ENCODE measurements around the gene HCST. TPM values are rescaled to one million over a fixed set of nuclear protein-coding genes. Genes with fewer than 3 reads are reported as not detected.
"Not testable (repeated sequence)": the region's sequence is repeated elsewhere in the genome, so short reads cannot be mapped to it uniquely, and the experiment has no call there.

The HCST gene
- total RNA-seq, 1 experiment from 2014 or later: not detected

DNA sequence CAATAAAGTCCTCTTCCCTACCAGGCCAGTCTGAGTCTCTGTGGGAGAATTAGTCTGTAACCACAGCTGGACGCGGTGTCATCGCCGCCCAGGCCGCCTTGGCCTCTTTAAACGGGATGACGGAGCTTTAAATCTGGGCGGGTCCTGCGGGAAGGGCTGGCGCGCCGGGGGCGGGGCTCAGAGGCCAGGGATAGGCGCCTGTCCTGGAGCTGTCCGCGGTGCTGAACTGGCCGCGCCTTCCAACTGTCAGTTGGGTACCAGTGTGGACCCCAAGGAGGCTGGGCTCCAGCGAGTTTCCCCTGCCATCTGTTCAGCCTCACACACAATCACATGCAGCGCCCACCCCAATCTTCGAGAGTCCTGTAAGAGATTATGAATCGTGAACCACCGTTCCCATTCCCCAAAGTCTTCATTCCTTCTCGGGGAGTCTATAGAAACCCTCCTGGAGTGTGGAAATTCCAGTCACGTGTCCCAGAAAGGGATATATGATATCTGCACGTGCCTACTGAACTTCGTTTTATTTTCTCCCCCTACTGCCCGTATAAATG lies 22.5 kb upstream of the HCST start:
- peak; percentile 90 for DNase-seq (ENCODE audit: low spot score)

- peak; percentile 64 for DNase-seq (ENCODE audit: low spot score)
Measured at GRCh38 chr19:35882114-35882832, 20.1 kb upstream of the HCST start.

DNA sequence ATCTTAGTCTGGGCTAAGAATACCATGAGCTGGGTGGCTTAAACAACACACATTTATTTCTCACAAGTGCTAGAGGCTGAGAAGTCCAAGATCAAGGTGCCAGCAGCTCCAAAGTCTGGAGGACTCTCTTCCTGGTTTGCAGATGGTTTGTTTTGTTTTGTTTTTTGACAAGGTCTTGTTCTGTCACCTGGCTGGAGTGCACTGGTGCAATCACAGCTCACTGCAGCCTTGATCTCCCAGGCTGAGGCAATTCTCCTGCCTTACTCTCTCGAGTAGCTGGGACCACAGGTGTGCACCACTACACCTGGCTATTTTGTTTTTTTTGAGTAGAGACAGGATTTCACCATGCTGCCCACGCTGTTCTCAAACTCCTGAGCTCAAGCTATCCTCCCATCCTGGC lies 18.4 kb upstream of the HCST start:
- no peak for DNase-seq (ENCODE audit: low spot score)

- DNase-seq (ENCODE audit: low spot score): no peak
Measured at GRCh38 chr19:35885225-35885738, 17.0 kb upstream of the HCST start.

DNA sequence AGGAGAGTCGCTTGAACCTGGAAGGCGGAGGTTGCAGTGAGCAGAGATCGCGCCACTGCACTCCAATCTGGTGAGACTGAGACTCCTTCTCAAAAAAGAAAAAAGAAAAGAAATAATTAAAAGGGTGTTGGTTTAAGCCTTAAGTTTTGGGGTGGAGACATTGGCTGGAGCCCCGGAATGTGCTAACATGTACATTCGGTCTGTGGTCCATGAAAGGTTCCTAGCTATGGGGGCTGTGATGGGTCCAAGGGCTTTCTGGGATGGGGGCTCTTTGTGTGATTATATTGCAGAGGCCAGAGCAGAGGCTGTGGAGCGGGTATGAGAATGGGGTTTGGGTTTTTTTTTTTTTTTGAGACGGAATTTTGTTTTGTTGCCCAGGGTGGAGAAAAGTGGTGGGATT lies 16.4 kb upstream of the HCST start:
- no peak for DNase-seq (ENCODE audit: low spot score)

DNA sequence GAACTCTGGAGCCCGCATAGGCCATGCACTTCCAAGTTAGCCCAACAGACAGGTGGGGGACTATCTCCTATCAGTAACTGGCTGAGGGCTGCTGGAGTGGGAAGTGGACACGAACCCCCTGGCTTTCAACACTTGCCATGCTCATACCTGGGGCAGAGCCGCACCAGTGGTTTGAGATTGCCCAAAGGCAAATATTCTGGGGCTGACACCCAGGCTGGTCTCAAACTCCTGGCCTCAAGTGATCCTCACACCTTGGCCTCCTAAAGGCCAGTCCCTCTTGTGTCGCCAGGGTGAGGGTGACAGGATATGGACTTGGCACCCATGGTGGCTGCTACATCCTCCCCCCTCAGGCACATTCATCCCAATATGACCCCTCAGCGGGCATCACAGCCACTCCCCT lies 15.1 kb upstream of the HCST start:
- DNase-seq (ENCODE audit: low spot score): no peak

DNA sequence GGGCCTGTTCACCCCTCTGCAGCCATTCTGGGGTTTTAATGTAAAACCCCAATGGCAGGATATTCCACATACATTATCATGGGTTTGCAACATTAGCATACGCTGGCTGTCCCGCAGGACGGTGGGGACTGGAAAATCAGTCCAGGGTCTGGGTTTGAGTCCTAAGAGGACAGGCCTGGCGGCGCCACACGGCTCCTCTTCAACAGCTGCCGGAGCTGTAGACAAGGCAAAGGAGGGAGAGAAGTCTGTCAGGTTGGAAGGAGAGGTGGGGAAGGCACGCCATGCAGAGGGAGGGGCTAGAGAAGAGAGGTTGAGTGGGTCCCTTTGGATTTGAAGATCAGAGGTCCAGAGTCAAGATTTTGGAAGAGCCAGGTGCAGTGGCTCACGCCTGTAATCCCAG lies 13.9 kb upstream of the HCST start:
- DNase-seq (ENCODE audit: low spot score): no peak

GRCh38 chr19:35889370-35890112 lies 12.8 kb upstream of the HCST start:
- no peak for DNase-seq (ENCODE audit: low spot score)

DNA sequence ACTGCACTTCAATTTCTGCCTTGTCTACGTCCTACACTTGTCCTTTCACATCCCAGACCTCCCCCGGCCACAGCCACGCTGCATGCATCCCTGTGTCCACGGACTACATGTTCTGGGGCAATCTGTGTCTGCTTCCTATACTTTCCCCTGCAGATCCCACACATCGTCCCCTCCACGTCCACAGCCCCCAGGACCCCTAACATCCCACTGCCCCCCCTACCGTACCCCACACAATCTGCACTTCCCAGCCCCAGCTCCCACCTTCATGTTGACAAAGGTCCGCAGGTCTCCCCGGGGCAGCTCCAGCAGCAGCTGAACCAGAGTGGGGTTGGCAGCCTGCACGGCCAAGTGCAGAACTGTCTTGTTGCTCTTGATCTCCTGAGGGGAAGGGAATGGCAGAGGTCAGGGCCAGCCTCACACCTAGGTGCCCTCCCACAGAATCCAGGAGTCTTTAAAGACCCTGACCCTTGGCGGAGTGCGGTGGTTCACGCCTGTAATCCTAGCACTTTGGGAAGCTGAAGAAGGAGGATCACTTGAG lies 12.1 kb upstream of the HCST start:
- DNase-seq (ENCODE audit: low spot score): no peak

DNA sequence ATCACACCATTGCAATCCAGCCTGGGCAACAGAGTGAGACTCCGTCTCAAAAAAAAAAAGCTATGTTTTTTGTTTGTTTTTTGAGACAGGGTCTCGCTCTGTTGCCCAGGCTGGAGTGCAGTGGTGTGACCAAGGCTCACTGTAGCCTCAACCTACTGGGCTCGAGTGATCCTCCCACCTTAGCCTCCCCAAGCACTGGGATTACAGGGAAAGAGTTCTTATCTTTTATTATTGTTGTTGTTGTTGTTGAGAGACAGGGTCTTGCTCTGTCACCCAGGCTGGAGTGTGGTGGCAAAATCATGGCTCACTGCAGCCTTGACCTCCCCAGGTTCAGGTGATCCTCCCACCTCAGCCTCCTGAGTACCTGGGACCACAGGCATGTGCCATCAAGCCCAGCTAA lies 10.5 kb upstream of the HCST start:
- not testable (repeated sequence) for DNase-seq (ENCODE audit: low spot score)

- DNase-seq (ENCODE audit: low spot score): no peak
Measured at GRCh38 chr19:35894342-35894741, 8.0 kb upstream of the HCST start.

GRCh38 chr19:35895911-35896642 lies 6.3 kb upstream of the HCST start:
- DNase-seq (ENCODE audit: low spot score): no peak

GRCh38 chr19:35896643-35897040 lies 5.7 kb upstream of the HCST start:
- no peak for DNase-seq (ENCODE audit: low spot score)

DNA sequence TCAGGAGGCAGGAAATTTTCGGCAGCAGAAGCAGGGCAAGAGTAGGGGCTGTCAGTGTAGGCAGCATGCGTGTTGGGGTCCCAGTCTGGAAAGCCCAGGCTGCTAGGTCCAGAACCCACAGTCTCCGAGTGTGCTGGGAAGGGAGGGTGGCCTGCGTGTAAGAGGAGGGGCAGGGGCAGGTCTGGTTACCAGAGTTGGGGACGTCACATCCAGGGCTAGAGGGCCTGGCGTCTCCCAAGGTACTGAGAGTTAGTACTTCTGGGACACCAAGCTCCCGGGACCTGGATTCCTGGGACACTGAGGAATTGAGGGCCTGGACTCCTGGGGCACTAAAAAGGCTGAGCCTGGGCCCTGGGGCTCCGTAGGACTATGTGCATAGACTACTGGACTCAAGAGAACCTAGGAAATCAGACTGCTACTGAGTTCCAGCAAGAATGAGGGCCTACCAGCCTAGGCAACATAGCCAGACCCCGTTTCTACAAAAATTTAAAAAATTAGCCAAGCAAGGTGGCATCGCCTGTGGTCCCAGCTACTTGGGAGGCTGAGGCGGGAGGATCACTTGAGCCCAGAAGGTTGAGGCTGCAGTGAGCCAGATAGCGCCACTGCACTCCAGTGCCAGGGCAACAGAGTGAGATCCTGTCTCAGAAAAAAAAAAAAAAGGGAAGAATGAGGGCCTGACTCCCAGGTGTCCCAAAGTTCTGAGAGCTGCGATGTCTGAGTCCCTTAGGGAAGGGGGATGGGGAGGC lies 4.5 kb upstream of the HCST start:
- DNase-seq (ENCODE audit: low spot score): no peak

DNA sequence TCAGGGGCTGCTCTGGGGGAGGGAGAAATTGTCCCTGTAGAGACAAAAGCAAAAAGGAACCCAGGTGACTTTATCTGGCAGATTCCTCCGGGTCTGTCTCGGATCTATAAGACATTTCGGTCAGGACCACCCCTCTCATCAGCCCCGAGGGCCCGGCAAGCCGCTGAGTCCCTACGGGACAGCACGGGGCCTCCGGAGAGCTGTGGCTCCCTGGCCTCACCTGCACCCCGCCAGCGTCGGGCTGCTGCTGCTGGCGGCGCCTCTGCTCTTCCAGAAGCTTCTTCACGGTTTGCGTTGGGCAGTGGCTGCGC lies 3.9 kb upstream of the HCST start:
- no peak for DNase-seq (ENCODE audit: low spot score)

DNA sequence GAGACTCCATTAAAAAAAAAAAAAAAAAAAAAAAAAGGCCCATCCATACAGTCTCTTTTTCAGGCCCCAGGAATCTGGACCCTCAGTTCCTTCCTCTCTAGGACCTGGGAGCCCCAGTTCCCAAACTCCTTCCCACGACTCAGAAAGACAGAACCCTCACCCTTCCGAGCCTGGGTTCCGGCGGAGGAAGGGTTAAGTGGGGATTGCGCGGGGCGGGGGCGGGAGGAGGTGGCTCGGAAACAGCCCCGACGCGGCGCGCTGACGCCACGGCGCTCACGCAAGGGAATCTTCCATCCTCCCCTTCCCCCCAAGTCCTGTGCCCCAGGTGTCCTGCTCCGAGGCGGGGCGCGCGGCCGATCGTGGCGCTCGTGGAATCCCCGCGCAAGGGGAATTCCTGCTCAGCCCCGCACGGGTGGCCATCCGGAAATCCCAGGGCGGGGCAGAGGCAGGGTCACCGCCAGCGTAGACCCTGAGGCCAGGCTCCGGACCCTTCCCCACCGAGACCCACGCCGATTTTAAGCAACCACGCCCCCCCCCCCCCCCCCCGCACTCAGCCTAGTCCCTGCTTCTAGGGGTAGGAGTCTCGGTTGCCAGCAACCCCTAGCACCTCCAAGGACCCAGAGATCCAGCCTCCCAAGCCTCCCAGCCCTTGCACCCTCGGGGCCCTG lies 2.6 kb upstream of the HCST start:
- DNase-seq (ENCODE audit: low spot score): peak; percentile 74

- peak; percentile 77 for DNase-seq (ENCODE audit: low spot score)
Measured at GRCh38 chr19:35901055-35901644, 1.2 kb upstream of the HCST start.

DNA sequence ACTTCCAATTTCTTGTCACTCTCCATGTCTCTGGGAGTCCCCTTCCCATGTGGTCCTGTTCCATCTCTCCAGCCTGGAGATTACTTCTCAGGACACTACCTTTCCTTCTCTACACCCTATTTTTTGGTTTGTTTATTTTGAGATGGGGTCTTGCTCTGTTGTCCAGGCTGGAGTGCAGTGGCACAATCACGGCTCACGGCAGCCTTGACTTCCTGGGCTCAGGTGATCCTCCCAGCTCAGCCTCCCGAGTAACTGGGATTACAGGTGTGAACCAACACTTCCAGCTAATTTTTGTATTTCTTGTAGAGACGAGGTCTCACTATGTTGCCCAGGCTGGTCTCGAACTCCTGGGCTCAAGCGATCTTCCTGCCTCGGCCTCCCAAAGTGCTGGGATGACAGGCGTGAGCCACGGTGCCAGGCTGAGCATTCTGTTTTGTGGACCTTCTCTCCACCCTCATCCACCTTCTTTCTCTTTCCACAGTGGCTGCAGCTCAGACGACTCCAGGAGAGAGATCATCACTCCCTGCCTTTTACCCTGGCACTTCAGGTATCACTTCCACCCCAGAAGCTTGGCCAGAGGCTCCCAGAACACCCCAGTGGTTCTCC lies 644 bp downstream of the HCST start:
- no peak for DNase-seq (ENCODE audit: low spot score)

DNA sequence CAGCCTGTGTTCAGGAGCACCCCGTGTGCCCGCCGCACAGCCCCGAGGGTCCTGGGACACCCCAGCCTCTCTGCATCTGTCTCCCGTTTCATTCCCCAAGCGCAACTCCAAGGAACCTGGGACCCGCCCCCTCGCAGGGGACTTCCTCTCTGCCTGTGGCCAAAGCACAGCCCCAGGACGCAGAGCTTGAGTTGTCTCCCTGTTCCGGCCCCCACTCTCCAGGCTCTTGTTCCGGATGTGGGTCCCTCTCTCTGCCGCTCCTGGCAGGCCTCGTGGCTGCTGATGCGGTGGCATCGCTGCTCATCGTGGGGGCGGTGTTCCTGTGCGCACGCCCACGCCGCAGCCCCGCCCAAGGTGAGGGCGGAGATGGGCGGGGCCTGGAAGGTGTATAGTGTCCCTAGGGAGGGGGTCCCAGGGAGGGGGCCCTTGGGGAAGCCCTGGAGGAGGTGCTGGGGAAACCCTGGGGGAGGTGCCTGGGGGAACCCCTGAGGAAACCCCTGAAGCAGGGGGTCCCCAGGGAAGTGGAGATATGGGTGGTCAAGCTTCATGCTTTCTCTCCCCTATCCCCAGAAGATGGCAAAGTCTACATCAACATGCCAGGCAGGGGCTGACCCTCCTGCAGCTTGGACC lies 1.3 kb downstream of the HCST start:
- no peak for DNase-seq (ENCODE audit: low spot score)
